Natural killer cell (primary cell): ENCODE results near the gene MAD1L1. TPM values are rescaled to one million over a fixed set of nuclear protein-coding genes. Genes with fewer than 3 reads are reported as not detected.

Source experiments
- ATAC-seq, 3 donors: fragments of 150-1000 bp in 2 of 3; fragments of 200-7000 bp in 1 of 3; cut with Tn5 transposase; 1 replicate in 1 of 3; 2 replicates in 2 of 3; pipeline ENCODE4 v1.10.0; 2021; ENCODE audit warnings: mild to moderate bottlenecking in 2 of 3, moderate library complexity in 2 of 3
- DNase-seq, 2 donors: peaks; one replicate each; pipeline versions ENCODE4 v3.0.0 to v3.0.0-alpha.2; 2013 to 2021; ENCODE audit warnings: mixed read lengths in 1 of 2
- H3K27ac ChIP-seq: one replicate; pipeline ENCODE4 v1.5.1; 2013; ENCODE audit warnings: mild to moderate bottlenecking, low read length
- H3K27me3 ChIP-seq: one replicate; pipeline ENCODE4 v1.6.1; 2013; ENCODE audit warnings: low read length; ENCODE audit not compliant: control insufficient read depth, insufficient read depth
- H3K36me3 ChIP-seq: one replicate; pipeline ENCODE4 v1.6.1; 2013; ENCODE audit warnings: low read length; ENCODE audit not compliant: control insufficient read depth, insufficient read depth
- H3K4me1 ChIP-seq: one replicate; pipeline ENCODE4 v1.6.1; 2013; ENCODE audit warnings: low read length; ENCODE audit not compliant: control insufficient read depth, insufficient read depth
- H3K4me3 ChIP-seq: one replicate; pipeline ENCODE4 v1.5.1; 2013; ENCODE audit warnings: low read length
- H3K9me3 ChIP-seq: one replicate; pipeline ENCODE4 v1.6.1; 2013; ENCODE audit warnings: low read length; ENCODE audit not compliant: control insufficient read depth, insufficient read depth
- H3K27ac Mint-ChIP-seq, 2 donors: one replicate each; pipeline ENCODE4 v1.8.0; 2022; ENCODE audit warnings: mild to moderate bottlenecking in 2 of 2, mixed read lengths in 2 of 2, moderate library complexity in 1 of 2
- H3K27me3 Mint-ChIP-seq, 2 donors: one replicate each; pipeline ENCODE4 v1.8.0; 2022; ENCODE audit warnings: low read depth in 2 of 2, mixed read lengths in 2 of 2
- H3K36me3 Mint-ChIP-seq: one replicate; pipeline ENCODE4 v1.8.0; 2022; ENCODE audit warnings: mixed read lengths
- H3K4me1 Mint-ChIP-seq, 2 donors: one replicate each; pipeline ENCODE4 v1.8.0; 2022; ENCODE audit warnings: mixed read lengths in 2 of 2
- H3K4me3 Mint-ChIP-seq: one replicate; pipeline ENCODE4 v1.8.0; 2022; ENCODE audit warnings: mild to moderate bottlenecking, moderate library complexity, mixed read lengths
- H3K9me3 Mint-ChIP-seq, 2 donors: one replicate each; pipeline ENCODE4 v1.8.0; 2022; ENCODE audit warnings: mixed read lengths in 2 of 2
- CTCF ChIP-seq: fragments of 200-600 bp; IDR thresholded peaks from one replicate; pipeline ENCODE4 v1.8.0; 2022; ENCODE audit warnings: antibody characterized with exemption
- WGBS: methylation state at CpG from one replicate; pipeline ENCODE4 v1.1.7; 2013; ENCODE audit warnings: missing lambda C conversion rate; ENCODE audit not compliant: insufficient coverage; 5-methylcytosine and 5-hydroxymethylcytosine counted together
- intact Hi-C: fragments of 100-400 bp; cut with micrococcal nuclease; formaldehyde crosslinking; loops from one replicate; pipeline ENCODE4 v1.14.2; 2022
- total RNA-seq, 4 donors: library from RNA; stranded (reverse); fragments of 120-200 nt in 1 of 4; gene quantifications; one replicate each; pipeline versions ENCODE4 v1.2.3 to v1.2.4, GENCODE V29; 2013 to 2022

Gene MAD1L1
- total RNA-seq, 3 donors from 2014 or later (not counting 1 experiment from before 2014, with no cell fraction given), result 53.6 to 81.2 (median 77.4) TPM

GRCh38 chr7:2280424-2280823 lies 47.7 kb upstream of the MAD1L1 start:
- 75% methylated on average over 2 of the region's 2 CpGs for WGBS
- Histone ChIP-seq H3K27me3 (no peaks in the 10 kb centered on the region), H3K4me3 (no peak overlapping the region), H3K4me1 (no peaks in the 10 kb centered on the region), H3K27ac (no peak overlapping the region), H3K36me3 (peaks cover 2% of the 10 kb centered on the region), H3K9me3 (no peaks in the 10 kb centered on the region)
- H3K27me3 Mint-ChIP-seq, result no peaks in the 10 kb centered on the region
- no peaks in the 10 kb centered on the region for H3K36me3 Mint-ChIP-seq
- DNase-seq, result no peak
- no peak for ATAC-seq
- intact Hi-C loops, result no loop called here
- H3K4me3 Mint-ChIP-seq, result no peak overlapping the region
- no peak for TF ChIP-seq CTCF
- H3K4me1 Mint-ChIP-seq, result peaks cover 0 to 7% of the 10 kb centered on the region in 2 donors
- H3K27ac Mint-ChIP-seq, result no peak overlapping the region
- no peaks in the 10 kb centered on the region for H3K9me3 Mint-ChIP-seq

- peaks cover 0 to 7% of the 10 kb centered on the region in 2 donors for H3K4me1 Mint-ChIP-seq
- no peak for ATAC-seq
- Histone ChIP-seq H3K36me3 (peaks cover 2% of the 10 kb centered on the region), H3K9me3 (no peaks in the 10 kb centered on the region), H3K4me1 (no peaks in the 10 kb centered on the region), H3K27ac (no peak overlapping the region), H3K27me3 (no peaks in the 10 kb centered on the region), H3K4me3 (no peak overlapping the region)
- H3K9me3 Mint-ChIP-seq, result no peaks in the 10 kb centered on the region
- intact Hi-C loops, result no loop called here
- TF ChIP-seq CTCF, result no peak
- H3K27ac Mint-ChIP-seq, result no peak overlapping the region
- H3K27me3 Mint-ChIP-seq, result no peaks in the 10 kb centered on the region
- DNase-seq, result no peak
- H3K4me3 Mint-ChIP-seq, result no peak overlapping the region
- H3K36me3 Mint-ChIP-seq, result no peaks in the 10 kb centered on the region
- 54% methylated on average over 3 of the region's 4 CpGs for WGBS
Observed at GRCh38 chr7:2279896-2280295, 47.2 kb upstream of the MAD1L1 start.

- Histone ChIP-seq H3K4me3 (no peak overlapping the region), H3K27ac (no peak overlapping the region), H3K27me3 (no peaks in the 10 kb centered on the region), H3K36me3 (peaks cover 2% of the 10 kb centered on the region), H3K9me3 (no peaks in the 10 kb centered on the region), H3K4me1 (no peaks in the 10 kb centered on the region)
- Mint-ChIP-seq H3K27me3 (no peaks in the 10 kb centered on the region), H3K4me1 (peaks cover 0 to 7% of the 10 kb centered on the region in 2 donors), H3K9me3 (no peaks in the 10 kb centered on the region), H3K27ac (no peak overlapping the region), H3K4me3 (no peak overlapping the region), H3K36me3 (no peaks in the 10 kb centered on the region)
- 96% methylated on average over 11 of the region's 11 CpGs for WGBS
- ATAC-seq, result no peak
- intact Hi-C loops, result no loop called here
- TF ChIP-seq CTCF, result no peak
- DNase-seq, result no peak
Observed at GRCh38 chr7:2278026-2278425, 45.3 kb upstream of the MAD1L1 start.

- no peaks in the 10 kb centered on the region for H3K4me1 Mint-ChIP-seq
- H3K27me3 ChIP-seq, result no peaks in the 10 kb centered on the region
- no peak overlapping the region for H3K4me3 ChIP-seq
- no peaks in the 10 kb centered on the region for H3K4me1 ChIP-seq
- no peak overlapping the region for H3K27ac ChIP-seq
- TF ChIP-seq CTCF, result no peak
- H3K27ac Mint-ChIP-seq, result no peak overlapping the region
- no peaks in the 10 kb centered on the region for H3K27me3 Mint-ChIP-seq
- ATAC-seq, result no peak
- H3K36me3 Mint-ChIP-seq, result no peaks in the 10 kb centered on the region
- intact Hi-C loops, result no loop called here
- H3K9me3 ChIP-seq, result no peaks in the 10 kb centered on the region
- DNase-seq, result no peak
- no peak overlapping the region for H3K4me3 Mint-ChIP-seq
- H3K9me3 Mint-ChIP-seq, result no peaks in the 10 kb centered on the region
- H3K36me3 ChIP-seq, result peaks cover 6% of the 10 kb centered on the region
- 97% methylated on average over 18 of the region's 18 CpGs for WGBS
Observed at GRCh38 chr7:2276107-2276506, 43.4 kb upstream of the MAD1L1 start.
